PC-3 (cell line): ENCODE data around the gene SYK.

Experiments
- EZH2 ChIP-seq: fragments of 300-600 bp; sonication (generic); IDR thresholded peaks from one replicate; pipeline ENCODE4 v1.6.1; 2017; ENCODE audit warnings: antibody characterized with exemption, mild to moderate bottlenecking, low read length; ENCODE audit not compliant: unreplicated experiment
- EZH2phosphoT487 ChIP-seq: fragments of 300-600 bp; sonication (generic); IDR thresholded peaks from 2 replicates; pipeline ENCODE4 v1.6.1; 2018; ENCODE audit warnings: mild to moderate bottlenecking, antibody characterized with exemption, low read length, borderline replicate concordance

- TF ChIP-seq EZH2phosphoT487 (no peak), EZH2 (no peak)
Observed at GRCh38 chr9:90815944-90816357, 14.3 kb downstream of the SYK start.
